Adrenal gland (tissue), 12 donors: ENCODE results near the gene BAHCC1. TPM values are rescaled to one million over a fixed set of nuclear protein-coding genes. Genes with fewer than 3 reads are reported as not detected.

Experiments used
- DNase-seq, 7 donors: peaks; one replicate each; pipeline ENCODE4 v3.0.0-alpha.2; 2019 to 2020
- H3K27ac ChIP-seq, 5 donors: fragments of 200-600 bp; sonication (generic) in 4 of 5; 1 replicate in 3 of 5; 2 replicates in 2 of 5; pipeline versions ENCODE4 v1.5.1 to v1.8.0; 2016 to 2020; ENCODE audit warnings: mild to moderate bottlenecking in 1 of 5
- H3K27me3 ChIP-seq: fragments of 200-600 bp; 2 replicates; pipeline ENCODE4 v1.8.0; 2021
- H3K36me3 ChIP-seq, 2 donors: fragments of 200-600 bp; replicated peaks in 1 of 2; 1 replicate in 1 of 2; 2 replicates in 1 of 2; pipeline versions ENCODE4 v1.5.1 to v1.8.0; 2018 to 2022
- H3K4me1 ChIP-seq, 2 donors: fragments of 200-600 bp; replicated peaks in 1 of 2; 1 replicate in 1 of 2; 2 replicates in 1 of 2; pipeline versions ENCODE4 v1.5.1 to v1.8.0; 2018 to 2021
- H3K4me3 ChIP-seq, 4 donors: fragments of 200-600 bp; sonication (generic) in 3 of 4; one replicate each; pipeline ENCODE4 v1.5.1; 2016 to 2018
- H3K9me3 ChIP-seq, 3 donors: fragments of 200-600 bp; sonication (generic) in 1 of 3; replicated peaks in 1 of 3; 1 replicate in 2 of 3; 2 replicates in 1 of 3; pipeline versions ENCODE4 v1.5.1 to v1.8.0; 2016 to 2021
- CTCF ChIP-seq, 6 experiments: fragments of 450-650 bp in 4 of 6; fragments of 200-600 bp in 2 of 6; sonication (generic) in 1 of 6; IDR thresholded peaks; 1 replicate in 5 of 6; 2 replicates in 1 of 6; pipeline versions ENCODE4 v1.5.1 to v1.8.0; 2016 to 2021; ENCODE audit warnings: antibody characterized with exemption in 6 of 6, mild to moderate bottlenecking in 2 of 6, moderate library complexity in 1 of 6
- POLR2A ChIP-seq, 2 donors: fragments of 450-650 bp; IDR thresholded peaks; one replicate each; pipeline ENCODE4 v1.6.1; 2017; ENCODE audit warnings: antibody characterized with exemption in 2 of 2, mild to moderate bottlenecking in 2 of 2, moderate library complexity in 1 of 2
- WGBS, 4 donors: extraction: QIAGEN DNeasy Blood & Tissue Kit in 2 of 4; methylation state at CpG; one replicate each; pipeline versions ENCODE4 v1.1.5 to v1.1.7; 2013 to 2017; 5-methylcytosine and 5-hydroxymethylcytosine counted together
- intact Hi-C, 2 donors: fragments of 100-400 bp; cut with DNase I; formaldehyde crosslinking; loops; one replicate each; pipeline versions ENCODE4 v1.14.1 to v1.15.0; 2022 to 2023
- polyA plus RNA-seq, 3 donors: library from polyadenylated mRNA; stranded (reverse); fragments of 200-250 nt in 2 of 3; fragments of 350-450 nt in 1 of 3; fragmentation: Illumina TruSeq in 1 of 3; extraction: RNeasy Lipid Tissue Mini Kit (QIAGEN cat#74804) in 1 of 3; gene quantifications; one replicate each; pipeline ENCODE4 v1.2.3, GENCODE V29; 2013 to 2014
- total RNA-seq, 9 donors: library from RNA; depleted of rRNA in 4 of 9; stranded (reverse); fragments of >200 nt in 4 of 9; fragments of 120-200 nt in 1 of 9; fragmentation: NEBNext Ultra II Directional in 1 of 9; extraction: Animal tissue kit (Norgen Biotek cat#: 25700) in 1 of 9; gene quantifications; one replicate each; pipeline versions ENCODE4 v1.1.0 to v1.2.4, GENCODE V29; 2013 to 2023
- donor health status: healthy with polysubstance abuse.
- donor health status: Bipolar disorder and iron deficiency.
- donor health status: DM: yes; HTN: yes; CAD: no.
- donor health status: DM: no; HTN: no; CAD: no.
- donor health status: DM: no; HTN: no; CAD: no.
- donor health status: DM: yes; HTN: yes; CAD: no.

BAHCC1 gene
- total and polyA plus RNA-seq, 12 donors = 1.7 to 68.0 (median 18.4) TPM

- Histone ChIP-seq H3K9me3 (no peaks in the 10 kb centered on the region), H3K27ac (peak overlapping the region; percentile 86 to 99 (median 87)), H3K36me3 (peaks cover 0 to 32% of the 10 kb centered on the region in 2 donors), H3K4me1 (peaks cover 28 to 58% of the 10 kb centered on the region in 2 donors), H3K4me3 (peak overlapping the region in 2 of 4 donors; percentile 39 to 92), H3K27me3 (no peaks in the 10 kb centered on the region)
- intact Hi-C loops = loop anchor here (10.0 kb wide), 1 partner anchor 91 kb away; no protein-coding TSS in a partner anchor
- WGBS, 4 donors = 7 to 26% (median 14%) methylated on average over 18 to 64 of the region's 64 CpGs
- peak; percentile 58 to 83 (median 72) for DNase-seq
- TF ChIP-seq POLR2A (IDR thresholded peaks at IDR 0.05) (peak; percentile 12 to 47), CTCF (IDR thresholded peaks at IDR 0.05) (no peak)
These were observed 118.7 kb downstream of the BAHCC1 start for GRCh38 chr17:81513753-81514488.

- intact Hi-C loops = loop anchor here (10.0 kb wide), 1 partner anchor 90 kb away; no protein-coding TSS in a partner anchor
- DNase-seq = no peak
- Histone ChIP-seq H3K27me3 (no peaks in the 10 kb centered on the region), H3K4me1 (peaks cover 33 to 58% of the 10 kb centered on the region in 2 donors), H3K4me3 (peak overlapping the region in 2 of 4 donors; percentile 39 to 92), H3K27ac (peak overlapping the region; percentile 86 to 99 (median 87)), H3K36me3 (peaks cover 0 to 27% of the 10 kb centered on the region in 2 donors), H3K9me3 (no peaks in the 10 kb centered on the region)
- WGBS, 4 donors = 0 to 4% (median 1%) methylated on average over 18 to 34 of the region's 34 CpGs; no CpG with 5 or more reads in 1 of the 4 donors
- TF ChIP-seq CTCF (IDR thresholded peaks at IDR 0.05) = no peak
- no peak for TF ChIP-seq POLR2A (IDR thresholded peaks at IDR 0.05)
These were observed 119.2 kb downstream of the BAHCC1 start for GRCh38 chr17:81514489-81514738.

- DNase-seq = peak; percentile 69 to 84 (median 71)
- H3K4me1 ChIP-seq = peaks cover 38 to 57% of the 10 kb centered on the region in 2 donors
- TF ChIP-seq CTCF (IDR thresholded peaks at IDR 0.05) (no peak), POLR2A (IDR thresholded peaks at IDR 0.05) (peak; percentile 19 to 46)
These were observed 119.7 kb downstream of the BAHCC1 start for GRCh38 chr17:81514739-81515529.

GRCh38 chr17:81515530-81516041 is 120.3 kb downstream of the BAHCC1 start:
- DNase-seq = peak in 1 of 7 donors; percentile 49
- WGBS, 4 donors = 61 to 68% (median 66%) methylated on average over 19 of the region's 19 CpGs
- H3K9me3 ChIP-seq = no peaks in the 10 kb centered on the region
- intact Hi-C loops = loop anchor here (10.0 kb wide), 1 partner anchor 89 kb away; no protein-coding TSS in a partner anchor
- H3K36me3 ChIP-seq = peaks cover 0 to 16% of the 10 kb centered on the region in 2 donors
- H3K27ac ChIP-seq = peak overlapping the region; percentile 86 to 99 (median 87)
- H3K27me3 ChIP-seq = no peaks in the 10 kb centered on the region
- H3K4me3 ChIP-seq = peak overlapping the region in 2 of 4 donors; percentile 39 to 92
- TF ChIP-seq POLR2A (IDR thresholded peaks at IDR 0.05) (no peak), CTCF (IDR thresholded peaks at IDR 0.05) (no peak)
- H3K4me1 ChIP-seq = peaks cover 35 to 51% of the 10 kb centered on the region in 2 donors

More at GRCh38 chr17:81514739-81515529, 119.7 kb downstream of the BAHCC1 start:
- H3K27me3 ChIP-seq = no peaks in the 10 kb centered on the region
- peaks cover 0 to 22% of the 10 kb centered on the region in 2 donors for H3K36me3 ChIP-seq
- H3K27ac ChIP-seq = peak overlapping the region; percentile 86 to 99 (median 87)
- H3K4me3 ChIP-seq = peak overlapping the region in 2 of 4 donors; percentile 39 to 92
- no peaks in the 10 kb centered on the region for H3K9me3 ChIP-seq
- WGBS, 4 donors = 0 to 4% (median 1%) methylated on average over 2 to 82 of the region's 82 CpGs
- intact Hi-C loops = loop anchor here (10.0 kb wide), 1 partner anchor 90 kb away; no protein-coding TSS in a partner anchor
